Progenitor cell of endocrine pancreas (in vitro differentiated cells): ENCODE measurements around the gene PEAK3. TPM values are rescaled to one million over a fixed set of nuclear protein-coding genes. Genes with fewer than 3 reads are reported as not detected.

ENCODE experiments used
- DNase-seq: peaks from one replicate; pipeline ENCODE4 v3.0.0; 2021; ENCODE audit warnings: low spot score; ENCODE audit not compliant: unreplicated experiment
- H3K27ac Mint-ChIP-seq: 2 replicates; pipeline ENCODE4 v1.8.0; 2021; ENCODE audit warnings: mild to moderate bottlenecking, moderate library complexity, mixed read lengths
- H3K27me3 Mint-ChIP-seq: 2 replicates; pipeline ENCODE4 v1.8.0; 2021; ENCODE audit warnings: mixed read lengths
- H3K36me3 Mint-ChIP-seq: 2 replicates; pipeline ENCODE4 v1.8.0; 2022; ENCODE audit warnings: mixed read lengths; ENCODE audit not compliant: insufficient read depth
- H3K4me1 Mint-ChIP-seq: 2 replicates; pipeline ENCODE4 v1.8.0; 2021; ENCODE audit warnings: low read depth, mixed read lengths
- H3K4me3 Mint-ChIP-seq: 2 replicates; pipeline ENCODE4 v1.8.0; 2021; ENCODE audit warnings: low read depth, mild to moderate bottlenecking, moderate library complexity, mixed read lengths
- H3K9me3 Mint-ChIP-seq: 2 replicates; pipeline ENCODE4 v1.8.0; 2021; ENCODE audit warnings: low read depth, mixed read lengths
- CTCF ChIP-seq: fragments of 200-600 bp; sonication (generic); IDR thresholded peaks from one replicate; pipeline ENCODE4 v1.5.0; 2021; ENCODE audit warnings: antibody characterized with exemption, mild to moderate bottlenecking; ENCODE audit not compliant: unreplicated experiment
- total RNA-seq: library from RNA; stranded (reverse); gene quantifications from 2 replicates; pipeline ENCODE4 v1.2.1, GENCODE V29; 2021

PEAK3 gene
- total RNA-seq, 1 donor from 2014 or later: not detected

GRCh38 chr19:2328401-2329148, 46.6 kb upstream of the PEAK3 start, which contains the start of the genes LSM7 and SPPL2B:
Gene LSM7 (minus strand): TSS chr19:2328586. CDS start chr19:2328566, 20 bp downstream.
Gene SPPL2B (plus strand): TSS chr19:2328684. CDS start chr19:2328710, 26 bp downstream.
- peak; percentile 84 for DNase-seq
- peak within 1 kb of the TSS; percentile 98 for H3K27ac Mint-ChIP-seq
- H3K27me3 Mint-ChIP-seq: no peaks in the 10 kb centered on the region
- peaks cover 28% of the 10 kb centered on the region for H3K4me1 Mint-ChIP-seq
- H3K4me3 Mint-ChIP-seq: peak within 1 kb of the TSS; percentile 100
- H3K9me3 Mint-ChIP-seq: no peaks in the 10 kb centered on the region
- TF ChIP-seq CTCF: no peak
- no peaks in the 10 kb centered on the region for H3K36me3 Mint-ChIP-seq

- Mint-ChIP-seq H3K27me3 (no peaks in the 10 kb centered on the region), H3K36me3 (no peaks in the 10 kb centered on the region), H3K4me3 (peak overlapping the region; percentile 100), H3K27ac (peak overlapping the region; percentile 98), H3K9me3 (no peaks in the 10 kb centered on the region), H3K4me1 (peaks cover 28% of the 10 kb centered on the region)
- TF ChIP-seq CTCF: no peak
- no peak for DNase-seq
Observed at GRCh38 chr19:2327773-2328400, 45.9 kb upstream of the PEAK3 start.

- Mint-ChIP-seq H3K27ac (no peak overlapping the region), H3K27me3 (no peaks in the 10 kb centered on the region), H3K4me1 (peaks cover 28% of the 10 kb centered on the region), H3K36me3 (no peaks in the 10 kb centered on the region), H3K9me3 (no peaks in the 10 kb centered on the region), H3K4me3 (peak overlapping the region; percentile 100)
- no peak for DNase-seq
- no peak for TF ChIP-seq CTCF
Observed at GRCh38 chr19:2326699-2327360, 44.9 kb upstream of the PEAK3 start.

- no peaks in the 10 kb centered on the region for H3K27me3 Mint-ChIP-seq
- H3K4me1 Mint-ChIP-seq: peaks cover 19% of the 10 kb centered on the region
- H3K27ac Mint-ChIP-seq: no peak overlapping the region
- H3K4me3 Mint-ChIP-seq: no peak overlapping the region
- DNase-seq: no peak
- no peaks in the 10 kb centered on the region for H3K9me3 Mint-ChIP-seq
- no peaks in the 10 kb centered on the region for H3K36me3 Mint-ChIP-seq
- no peak for TF ChIP-seq CTCF
Observed at GRCh38 chr19:2325281-2326046, 43.5 kb upstream of the PEAK3 start.
